CD4-positive, alpha-beta memory T cell (primary cell): Measurements from ENCODE around the gene CDK5RAP2. TPM values are rescaled to one million over a fixed set of nuclear protein-coding genes. Genes with fewer than 3 reads are reported as not detected.
"Not testable (repeated sequence)": the region's sequence is repeated elsewhere in the genome, so short reads cannot be mapped to it uniquely, and the experiment has no call there.

Source experiments
- CTCF ChIA-PET: fragments of 350-600 bp; sonication (Branson Sonifier 250); formaldehyde crosslinking; loops from one replicate; lab custom pipeline; 2021; ENCODE audit warnings: inconsistent platforms; ENCODE audit not compliant: partially characterized antibody; lab: Charles Lee
- POLR2A ChIA-PET: fragments of 350-600 bp; sonication (Branson Sonifier 250); formaldehyde crosslinking; loops from one replicate; lab custom pipeline; 2021; ENCODE audit not compliant: partially characterized antibody; lab: Charles Lee
- DNase-seq, 5 donors: peaks; one replicate each; pipeline versions ENCODE4 v3.0.0 to v3.0.0-alpha.2; 2020 to 2022; ENCODE audit warnings: mixed read lengths in 1 of 5
- H3K27ac ChIP-seq: one replicate; pipeline ENCODE4 v1.7.0; 2013; ENCODE audit warnings: low read depth, low read length
- H3K27me3 ChIP-seq: 2 replicates; pipeline ENCODE4 v1.7.0; 2013; ENCODE audit warnings: mild to moderate bottlenecking, low read length, moderate library complexity; ENCODE audit not compliant: insufficient read depth
- H3K36me3 ChIP-seq: 2 replicates; pipeline ENCODE4 v1.7.0; 2013; ENCODE audit warnings: mild to moderate bottlenecking, low read length, moderate library complexity; ENCODE audit not compliant: insufficient read depth
- H3K4me1 ChIP-seq: 2 replicates; pipeline ENCODE4 v1.7.0; 2013; ENCODE audit warnings: mild to moderate bottlenecking, low read length, moderate library complexity; ENCODE audit not compliant: insufficient read depth
- H3K4me3 ChIP-seq, 2 donors: one replicate each; pipeline ENCODE4 v1.7.0; 2013; ENCODE audit warnings: low read length in 2 of 2, mild to moderate bottlenecking in 1 of 2
- H3K9me3 ChIP-seq, 2 donors: one replicate each; pipeline ENCODE4 v1.7.0; 2013; ENCODE audit warnings: low read length in 2 of 2, control low read depth in 1 of 2; ENCODE audit not compliant: control insufficient read depth in 1 of 2
- H3K27ac Mint-ChIP-seq, 7 donors: one replicate each; pipeline ENCODE4 v1.8.0; 2020 to 2021; ENCODE audit warnings: mixed read lengths in 7 of 7, mild to moderate bottlenecking in 6 of 7, inconsistent platforms in 3 of 7, moderate library complexity in 3 of 7
- H3K27me3 Mint-ChIP-seq, 2 donors: one replicate each; pipeline ENCODE4 v1.8.0; 2020 to 2021; ENCODE audit warnings: mixed read lengths in 2 of 2
- H3K36me3 Mint-ChIP-seq, 2 donors: one replicate each; pipeline ENCODE4 v1.8.0; 2020 to 2021; ENCODE audit warnings: mixed read lengths in 2 of 2, inconsistent platforms in 1 of 2, mild to moderate bottlenecking in 1 of 2
- H3K4me1 Mint-ChIP-seq, 4 donors: one replicate each; pipeline ENCODE4 v1.8.0; 2020 to 2021; ENCODE audit warnings: mixed read lengths in 4 of 4, mild to moderate bottlenecking in 1 of 4
- H3K4me3 Mint-ChIP-seq, 8 donors: one replicate each; pipeline ENCODE4 v1.8.0; 2020 to 2021; ENCODE audit warnings: mixed read lengths in 8 of 8, mild to moderate bottlenecking in 7 of 8, moderate library complexity in 6 of 8, inconsistent platforms in 3 of 8
- H3K9me3 Mint-ChIP-seq, 8 donors: one replicate each; pipeline ENCODE4 v1.8.0; 2020 to 2021; ENCODE audit warnings: mixed read lengths in 8 of 8, mild to moderate bottlenecking in 5 of 8, inconsistent platforms in 3 of 8, moderate library complexity in 1 of 8
- intact Hi-C: fragments of 100-400 bp; cut with micrococcal nuclease; formaldehyde crosslinking; loops from one replicate; pipeline ENCODE4 v1.15.1; 2023
- polyA plus RNA-seq, 2 donors: library from polyadenylated mRNA; unstranded; fragments of 300-500 nt; fragmentation: Illumina TruSeq; gene quantifications; one replicate each; pipeline ENCODE4 v1.2.3, GENCODE V29; 2021
- total RNA-seq, 2 experiments: library from RNA; stranded (reverse); gene quantifications; one replicate each; pipeline ENCODE4 v1.2.3, GENCODE V29; 2021

Gene CDK5RAP2
- total and polyA plus RNA-seq, 4 experiments from 2014 or later = 3.9 to 102 (median 59.4) TPM

- H3K27me3 ChIP-seq, H3K9me3 Mint-ChIP-seq, H3K4me3 ChIP-seq, H3K27ac ChIP-seq, DNase-seq, H3K4me1 Mint-ChIP-seq, H3K9me3 ChIP-seq, H3K4me3 Mint-ChIP-seq, H3K27ac Mint-ChIP-seq, intact Hi-C loops, POLR2A ChIA-PET, H3K4me1 ChIP-seq, H3K27me3 Mint-ChIP-seq: not testable (repeated sequence)
- CTCF ChIA-PET = interaction anchor here (1.6 to 1.9 kb wide), 2 partner anchors 9 to 13 kb away, joined by 6 read pairs; no protein-coding TSS in a partner anchor
- H3K36me3 ChIP-seq = peaks cover 71% of the 10 kb centered on the region
- peaks cover 89 to 93% of the 10 kb centered on the region in 2 donors for H3K36me3 Mint-ChIP-seq
These were observed 49.6 kb downstream of the CDK5RAP2 start for GRCh38 chr9:120530220-120530832.

- Histone ChIP-seq H3K4me3 (no peak overlapping the region), H3K9me3 (no peaks in the 10 kb centered on the region), H3K27me3 (no peaks in the 10 kb centered on the region), H3K36me3 (peaks cover 71% of the 10 kb centered on the region), H3K4me1 (no peaks in the 10 kb centered on the region), H3K27ac (no peak overlapping the region)
- intact Hi-C loops = no loop called here
- Mint-ChIP-seq H3K27ac (peak overlapping the region in 2 of 7 donors; percentile 20 to 70), H3K9me3 (peaks cover 0 to 1% (median 0%) of the 10 kb centered on the region in 8 donors), H3K4me1 (peaks cover 0 to 6% (median 1%) of the 10 kb centered on the region in 4 donors), H3K4me3 (no peak overlapping the region), H3K36me3 (peaks cover 85 to 88% of the 10 kb centered on the region in 2 donors), H3K27me3 (no peaks in the 10 kb centered on the region)
- POLR2A ChIA-PET = no interaction called here
- no peak for DNase-seq
- CTCF ChIA-PET = no interaction called here
These were observed 51.1 kb downstream of the CDK5RAP2 start for GRCh38 chr9:120528829-120529228.

DNA sequence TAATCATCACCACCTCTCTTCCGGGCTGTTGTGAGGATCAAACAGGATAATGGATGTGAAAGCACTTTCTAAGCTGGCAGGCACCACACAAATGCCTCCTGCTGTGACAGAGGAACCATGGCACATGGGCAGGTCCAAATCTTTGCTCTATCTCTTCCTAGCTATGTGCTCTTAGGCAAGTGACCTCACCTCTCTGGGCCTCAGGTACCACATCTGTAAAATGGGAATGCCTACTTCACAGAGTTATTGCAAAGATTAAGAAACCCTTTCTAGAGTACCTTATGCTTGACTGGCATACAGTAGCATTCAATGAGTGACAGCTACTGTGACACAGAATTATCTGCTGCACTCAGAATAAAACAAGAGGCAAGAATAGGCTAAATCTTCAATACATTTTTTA is 51.6 kb downstream of the CDK5RAP2 start:
- no peak overlapping the region for H3K4me3 Mint-ChIP-seq
- intact Hi-C loops = no loop called here
- no peak overlapping the region for H3K27ac ChIP-seq
- H3K27ac Mint-ChIP-seq = no peak overlapping the region
- H3K9me3 Mint-ChIP-seq = peaks cover 0 to 1% (median 0%) of the 10 kb centered on the region in 8 donors
- no peak for DNase-seq
- H3K27me3 ChIP-seq = no peaks in the 10 kb centered on the region
- H3K9me3 ChIP-seq = no peaks in the 10 kb centered on the region
- POLR2A ChIA-PET = no interaction called here
- peaks cover 0 to 6% (median 1%) of the 10 kb centered on the region in 4 donors for H3K4me1 Mint-ChIP-seq
- CTCF ChIA-PET = no interaction called here
- peaks cover 73% of the 10 kb centered on the region for H3K36me3 ChIP-seq
- peaks cover 88 to 89% of the 10 kb centered on the region in 2 donors for H3K36me3 Mint-ChIP-seq
- no peak overlapping the region for H3K4me3 ChIP-seq
- H3K4me1 ChIP-seq = no peaks in the 10 kb centered on the region
- no peaks in the 10 kb centered on the region for H3K27me3 Mint-ChIP-seq

- Histone ChIP-seq H3K27me3 (no peaks in the 10 kb centered on the region), H3K4me3 (no peak overlapping the region), H3K27ac (no peak overlapping the region), H3K4me1 (no peaks in the 10 kb centered on the region), H3K9me3 (no peaks in the 10 kb centered on the region), H3K36me3 (peaks cover 69% of the 10 kb centered on the region)
- no peak for DNase-seq
- ChIA-PET CTCF (no interaction called here), POLR2A (no interaction called here)
- Mint-ChIP-seq H3K27me3 (no peaks in the 10 kb centered on the region), H3K4me1 (no peaks in the 10 kb centered on the region), H3K27ac (peak overlapping the region in 1 of 7 donors; percentile 23), H3K36me3 (peaks cover 85% of the 10 kb centered on the region in 2 donors), H3K4me3 (no peak overlapping the region), H3K9me3 (peaks cover 0 to 1% (median 0%) of the 10 kb centered on the region in 8 donors)
- intact Hi-C loops = no loop called here
These were observed 53.4 kb downstream of the CDK5RAP2 start for GRCh38 chr9:120526534-120526933.

- no peak for DNase-seq
- no peak overlapping the region for H3K4me3 ChIP-seq
- peaks cover 0 to 1% (median 0%) of the 10 kb centered on the region in 8 donors for H3K9me3 Mint-ChIP-seq
- H3K27ac ChIP-seq = no peak overlapping the region
- CTCF ChIA-PET = interaction anchor here (1.3 kb wide), 1 partner anchor 21 kb away, joined by 3 read pairs; no protein-coding TSS in a partner anchor
- peaks cover 80% of the 10 kb centered on the region in 2 donors for H3K36me3 Mint-ChIP-seq
- no peak overlapping the region for H3K4me3 Mint-ChIP-seq
- POLR2A ChIA-PET = no interaction called here
- no peak overlapping the region for H3K27ac Mint-ChIP-seq
- no peaks in the 10 kb centered on the region for H3K9me3 ChIP-seq
- H3K4me1 ChIP-seq = no peaks in the 10 kb centered on the region
- intact Hi-C loops = no loop called here
- H3K4me1 Mint-ChIP-seq = no peaks in the 10 kb centered on the region
- H3K36me3 ChIP-seq = peaks cover 67% of the 10 kb centered on the region
- no peaks in the 10 kb centered on the region for H3K27me3 ChIP-seq
- H3K27me3 Mint-ChIP-seq = no peaks in the 10 kb centered on the region
These were observed 55.1 kb downstream of the CDK5RAP2 start for GRCh38 chr9:120524863-120525262.

- ChIA-PET POLR2A (no interaction called here), CTCF (interaction anchor here (0.9 to 1.3 kb wide), 2 partner anchors 12 to 22 kb away, joined by 3 read pairs; no protein-coding TSS in a partner anchor)
- Mint-ChIP-seq H3K27me3 (no peaks in the 10 kb centered on the region), H3K4me3 (no peak overlapping the region), H3K4me1 (no peaks in the 10 kb centered on the region), H3K36me3 (peaks cover 78 to 79% of the 10 kb centered on the region in 2 donors), H3K9me3 (peaks cover 0 to 1% (median 0%) of the 10 kb centered on the region in 8 donors), H3K27ac (peak overlapping the region in 1 of 7 donors; percentile 30)
- Histone ChIP-seq H3K27me3 (no peaks in the 10 kb centered on the region), H3K4me1 (no peaks in the 10 kb centered on the region), H3K4me3 (no peak overlapping the region), H3K9me3 (no peaks in the 10 kb centered on the region), H3K36me3 (peaks cover 58% of the 10 kb centered on the region), H3K27ac (no peak overlapping the region)
- no peak for DNase-seq
- intact Hi-C loops = no loop called here
These were observed 55.9 kb downstream of the CDK5RAP2 start for GRCh38 chr9:120524038-120524437.

- H3K4me1 Mint-ChIP-seq = no peaks in the 10 kb centered on the region
- H3K36me3 ChIP-seq = peaks cover 50% of the 10 kb centered on the region
These were observed 57.4 kb downstream of the CDK5RAP2 start for GRCh38 chr9:120522558-120522957.

More at GRCh38 chr9:120522558-120522957, 57.4 kb downstream of the CDK5RAP2 start:
- no peaks in the 10 kb centered on the region for H3K9me3 ChIP-seq
- Mint-ChIP-seq H3K36me3 (peaks cover 76 to 78% of the 10 kb centered on the region in 2 donors), H3K27me3 (no peaks in the 10 kb centered on the region), H3K4me3 (no peak overlapping the region), H3K27ac (no peak overlapping the region), H3K9me3 (peaks cover 0 to 2% (median 0%) of the 10 kb centered on the region in 8 donors)
- DNase-seq = no peak
- H3K4me3 ChIP-seq = no peak overlapping the region
- H3K27me3 ChIP-seq = no peaks in the 10 kb centered on the region
- H3K27ac ChIP-seq = no peak overlapping the region
- H3K4me1 ChIP-seq = no peaks in the 10 kb centered on the region
- CTCF ChIA-PET = interaction anchor here (1.8 kb wide), 1 partner anchor 8 kb away, joined by 6 read pairs; no protein-coding TSS in a partner anchor
- intact Hi-C loops = no loop called here
- POLR2A ChIA-PET = no interaction called here
